ENCODE data around the gene RPL19.
A peak's percentile ranks its signal among the peaks of the same experiment; 100 is the strongest.

GRCh38 chr17:39244600-39245570, 44.8 kb downstream of the RPL19 start:
- TF ChIP-seq CTCF (IDR thresholded peaks at IDR 0.05) (peak; percentile 97), EZH2 (IDR thresholded peaks at IDR 0.05) (no peak)
